ENCODE data around the gene HSD17B12.

DNA sequence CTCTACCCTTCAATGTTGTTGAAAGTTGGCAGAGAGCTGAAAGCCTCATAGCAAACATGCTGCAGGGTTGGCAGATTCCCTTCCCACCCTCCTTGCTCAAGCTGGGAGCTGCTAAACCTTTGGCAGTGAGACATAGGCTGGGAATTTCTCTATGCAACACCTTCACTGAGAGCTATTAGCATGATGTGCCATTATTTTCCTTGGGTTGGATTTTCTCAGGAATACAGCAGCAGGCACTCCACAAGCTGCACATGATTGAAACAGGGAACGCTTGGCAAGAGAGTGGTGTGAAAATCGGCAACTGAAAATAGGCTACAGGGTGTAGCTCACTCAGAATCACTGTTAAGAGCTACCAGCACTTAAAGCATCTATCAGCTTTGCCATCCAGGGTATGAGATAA is 190.5 kb downstream of the HSD17B12 start:
- TF ChIP-seq POLR2AphosphoS5 (IDR thresholded peaks at IDR 0.05; ENCODE audit: low read depth) (no peak), EZH2phosphoT487 (IDR thresholded peaks at IDR 0.05; ENCODE audit: unreplicated experiment) (no peak), EZH2 (IDR thresholded peaks at IDR 0.05; ENCODE audit: low read depth, unreplicated experiment) (no peak), CREB1 (CRISPR knock-in tag; IDR thresholded peaks at IDR 0.05; ENCODE audit: low read depth) (no peak), NANOG (IDR thresholded peaks at IDR 0.05; ENCODE audit: borderline replicate concordance) (no peak)
- TF ChIP-seq, protein P1, sequence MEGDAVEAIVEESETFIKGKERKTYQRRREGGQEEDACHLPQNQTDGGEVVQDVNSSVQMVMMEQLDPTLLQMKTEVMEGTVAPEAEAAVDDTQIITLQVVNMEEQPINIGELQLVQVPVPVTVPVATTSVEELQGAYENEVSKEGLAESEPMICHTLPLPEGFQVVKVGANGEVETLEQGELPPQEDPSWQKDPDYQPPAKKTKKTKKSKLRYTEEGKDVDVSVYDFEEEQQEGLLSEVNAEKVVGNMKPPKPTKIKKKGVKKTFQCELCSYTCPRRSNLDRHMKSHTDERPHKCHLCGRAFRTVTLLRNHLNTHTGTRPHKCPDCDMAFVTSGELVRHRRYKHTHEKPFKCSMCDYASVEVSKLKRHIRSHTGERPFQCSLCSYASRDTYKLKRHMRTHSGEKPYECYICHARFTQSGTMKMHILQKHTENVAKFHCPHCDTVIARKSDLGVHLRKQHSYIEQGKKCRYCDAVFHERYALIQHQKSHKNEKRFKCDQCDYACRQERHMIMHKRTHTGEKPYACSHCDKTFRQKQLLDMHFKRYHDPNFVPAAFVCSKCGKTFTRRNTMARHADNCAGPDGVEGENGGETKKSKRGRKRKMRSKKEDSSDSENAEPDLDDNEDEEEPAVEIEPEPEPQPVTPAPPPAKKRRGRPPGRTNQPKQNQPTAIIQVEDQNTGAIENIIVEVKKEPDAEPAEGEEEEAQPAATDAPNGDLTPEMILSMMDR (conservative IDR thresholded peaks at IDR 0.05; ENCODE audit: low read depth in 2 of 2), result no peak
- TF ChIP-seq, protein P2, sequence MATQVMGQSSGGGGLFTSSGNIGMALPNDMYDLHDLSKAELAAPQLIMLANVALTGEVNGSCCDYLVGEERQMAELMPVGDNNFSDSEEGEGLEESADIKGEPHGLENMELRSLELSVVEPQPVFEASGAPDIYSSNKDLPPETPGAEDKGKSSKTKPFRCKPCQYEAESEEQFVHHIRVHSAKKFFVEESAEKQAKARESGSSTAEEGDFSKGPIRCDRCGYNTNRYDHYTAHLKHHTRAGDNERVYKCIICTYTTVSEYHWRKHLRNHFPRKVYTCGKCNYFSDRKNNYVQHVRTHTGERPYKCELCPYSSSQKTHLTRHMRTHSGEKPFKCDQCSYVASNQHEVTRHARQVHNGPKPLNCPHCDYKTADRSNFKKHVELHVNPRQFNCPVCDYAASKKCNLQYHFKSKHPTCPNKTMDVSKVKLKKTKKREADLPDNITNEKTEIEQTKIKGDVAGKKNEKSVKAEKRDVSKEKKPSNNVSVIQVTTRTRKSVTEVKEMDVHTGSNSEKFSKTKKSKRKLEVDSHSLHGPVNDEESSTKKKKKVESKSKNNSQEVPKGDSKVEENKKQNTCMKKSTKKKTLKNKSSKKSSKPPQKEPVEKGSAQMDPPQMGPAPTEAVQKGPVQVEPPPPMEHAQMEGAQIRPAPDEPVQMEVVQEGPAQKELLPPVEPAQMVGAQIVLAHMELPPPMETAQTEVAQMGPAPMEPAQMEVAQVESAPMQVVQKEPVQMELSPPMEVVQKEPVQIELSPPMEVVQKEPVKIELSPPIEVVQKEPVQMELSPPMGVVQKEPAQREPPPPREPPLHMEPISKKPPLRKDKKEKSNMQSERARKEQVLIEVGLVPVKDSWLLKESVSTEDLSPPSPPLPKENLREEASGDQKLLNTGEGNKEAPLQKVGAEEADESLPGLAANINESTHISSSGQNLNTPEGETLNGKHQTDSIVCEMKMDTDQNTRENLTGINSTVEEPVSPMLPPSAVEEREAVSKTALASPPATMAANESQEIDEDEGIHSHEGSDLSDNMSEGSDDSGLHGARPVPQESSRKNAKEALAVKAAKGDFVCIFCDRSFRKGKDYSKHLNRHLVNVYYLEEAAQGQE (IDR thresholded peaks at IDR 0.05; ENCODE audit: unreplicated experiment), result no peak

Measured in GM23338 (cell line).